Activated CD4-positive, alpha-beta T cell treated with anti-CD3 and anti-CD28 coated beads for 36 hours (primary cell): ENCODE measurements around the gene LAIR1. TPM values are rescaled to one million over a fixed set of nuclear protein-coding genes. Genes with fewer than 3 reads are reported as not detected.

Experiments used
- total RNA-seq, 2 experiments: library from RNA; stranded (reverse); gene quantifications; one replicate each; pipeline ENCODE4 v1.2.3, GENCODE V29; 2021

Gene LAIR1
- total RNA-seq, 2 experiments from 2014 or later = 3.5 to 4.7 TPM

Other genes starting within 250 kb of the LAIR1 start
- 10 to 100 TPM; 28.5 to 39.3 TPM for gene TFPT, start 249.3 kb downstream of the LAIR1 start, total RNA-seq
- gene PRPF31, start 249.2 kb downstream of the LAIR1 start, total RNA-seq = 100 to 1,000 TPM in 1 of 2 experiments, 10 to 100 TPM in 1; 85.5 to 115 TPM
- gene CNOT3, start 227.2 kb downstream of the LAIR1 start, total RNA-seq = 10 to 100 TPM; 61.0 to 93.8 TPM
- gene LENG1, start 205.2 kb downstream of the LAIR1 start, total RNA-seq = 1 to 10 TPM; 3.5 to 3.6 TPM
- under 1 TPM; 0.39 to 0.55 TPM for gene TMC4, start 191.8 kb downstream of the LAIR1 start, total RNA-seq
- gene MBOAT7, start 175.4 kb downstream of the LAIR1 start, total RNA-seq = 10 to 100 TPM; 74.9 to 96.1 TPM
- gene TSEN34, start 173.6 kb downstream of the LAIR1 start, total RNA-seq = 10 to 100 TPM in 1 of 2 experiments, 1 to 10 TPM in 1; 8.3 to 12.1 TPM
- gene RPS9, start 164.1 kb downstream of the LAIR1 start, total RNA-seq = 1,000 to 10,000 TPM; 1,400 to 1,725 TPM
- not detected for gene LILRB3, start 141.9 kb downstream of the LAIR1 start, total RNA-seq
- gene LILRA6, start 122.1 kb downstream of the LAIR1 start, total RNA-seq = not detected
- gene LILRB5, start 107.7 kb downstream of the LAIR1 start, total RNA-seq = not detected
- not detected for gene LILRB2, start 83.8 kb downstream of the LAIR1 start, total RNA-seq
- not detected for gene LILRA5, start 51.8 kb downstream of the LAIR1 start, total RNA-seq
- gene LILRA4, start 25.8 kb downstream of the LAIR1 start, total RNA-seq = not detected
- under 1 TPM; 0.19 to 0.59 TPM for gene TTYH1, start 50.5 kb upstream of the LAIR1 start, total RNA-seq
- 100 to 1,000 TPM; 156 to 221 TPM for gene LENG8, start 84.3 kb upstream of the LAIR1 start, total RNA-seq
- 1 to 10 TPM; 5.0 to 5.1 TPM for gene LENG9, start 98.8 kb upstream of the LAIR1 start, total RNA-seq
- under 1 TPM in 1 of 2 experiments, not detected in 1; 0.55 TPM for gene CDC42EP5, start 108.4 kb upstream of the LAIR1 start, total RNA-seq
- gene LAIR2, start 137.9 kb upstream of the LAIR1 start, total RNA-seq = 1 to 10 TPM; 3.7 to 5.1 TPM
- gene LILRA2, start 208.9 kb upstream of the LAIR1 start, total RNA-seq = not detected
- not detected for gene LILRA1, start 228.7 kb upstream of the LAIR1 start, total RNA-seq